Hepatocyte (in vitro differentiated cells): ENCODE measurements around the gene EVA1A. TPM values are rescaled to one million over a fixed set of nuclear protein-coding genes. Genes with fewer than 3 reads are reported as not detected.
"Not testable (repeated sequence)": the region's sequence is repeated elsewhere in the genome, so short reads cannot be mapped to it uniquely, and the experiment has no call there.

Experiments used
- DNase-seq: peaks from one replicate; pipeline ENCODE4 v3.0.0-alpha.2; 2016; ENCODE audit warnings: low spot score
- H2AFZ ChIP-seq: fragments of 200-600 bp; sonication (generic); 2 replicates; pipeline ENCODE4 v1.6.0; 2016; ENCODE audit warnings: antibody characterized with exemption, mild to moderate bottlenecking
- H3K27ac ChIP-seq: fragments of 200-600 bp; sonication (generic); 2 replicates; pipeline ENCODE4 v1.5.1; 2016; ENCODE audit warnings: mild to moderate bottlenecking
- H3K27me3 ChIP-seq: fragments of 200-600 bp; sonication (generic); 2 replicates; pipeline ENCODE4 v1.6.1; 2016
- H3K36me3 ChIP-seq: fragments of 200-600 bp; sonication (generic); replicated peaks from 2 replicates; pipeline ENCODE4 v1.5.1; 2016; ENCODE audit warnings: low read depth; ENCODE audit not compliant: insufficient read depth
- H3K4me1 ChIP-seq: fragments of 200-600 bp; sonication (generic); 2 replicates; pipeline ENCODE4 v1.5.1; 2016; ENCODE audit warnings: mild to moderate bottlenecking, moderate library complexity; ENCODE audit not compliant: insufficient read depth
- H3K4me2 ChIP-seq: fragments of 200-600 bp; sonication (generic); 2 replicates; pipeline ENCODE4 v1.6.0; 2016
- H3K4me3 ChIP-seq: fragments of 200-600 bp; sonication (generic); 2 replicates; pipeline ENCODE4 v1.5.1; 2016; ENCODE audit warnings: mild to moderate bottlenecking
- H3K79me2 ChIP-seq: fragments of 200-600 bp; sonication (generic); 2 replicates; pipeline ENCODE4 v1.6.0; 2017; ENCODE audit warnings: mild to moderate bottlenecking
- H3K9me2 ChIP-seq: fragments of 200-600 bp; sonication (generic); replicated peaks from 2 replicates; pipeline ENCODE4 v1.6.0; 2017; ENCODE audit warnings: mild to moderate bottlenecking; ENCODE audit not compliant: insufficient read depth
- H3K9me3 ChIP-seq: fragments of 200-600 bp; sonication (generic); 2 replicates; pipeline ENCODE4 v1.5.1; 2016; ENCODE audit warnings: low read depth, mild to moderate bottlenecking
- H4K20me1 ChIP-seq: fragments of 200-600 bp; sonication (generic); 2 replicates; pipeline ENCODE4 v1.6.0; 2016; ENCODE audit warnings: mild to moderate bottlenecking; ENCODE audit not compliant: insufficient read depth, poor library complexity, severe bottlenecking
- EZH2 ChIP-seq: fragments of 200-600 bp; sonication (generic); IDR thresholded peaks from 2 replicates; pipeline ENCODE4 v1.6.1; 2016; ENCODE audit warnings: antibody characterized with exemption, mild to moderate bottlenecking, borderline replicate concordance
- EZH2phosphoT487 ChIP-seq: fragments of 200-600 bp; sonication (generic); IDR thresholded peaks from one replicate; pipeline ENCODE4 v1.6.1; 2018; ENCODE audit warnings: antibody characterized with exemption, mild to moderate bottlenecking, low read depth, moderate library complexity; ENCODE audit not compliant: unreplicated experiment, severe bottlenecking
- WGBS: methylation state at CpG from one replicate; pipeline ENCODE4 v1.1.6; 2016; ENCODE audit warnings: low lambda C conversion rate; ENCODE audit errors: missing lambda C conversion rate; 5-methylcytosine and 5-hydroxymethylcytosine counted together
- polyA plus RNA-seq: library from polyadenylated mRNA; unstranded; fragments of >200 nt; fragmentation: Nextera tagmentation; extraction: Ambion mirVana; gene quantifications from 2 replicates; pipeline ENCODE4 v1.2.1, GENCODE V29; 2016
- total RNA-seq: library from RNA; depleted of rRNA; stranded (reverse); fragments of >200 nt; gene quantifications from 2 replicates; pipeline ENCODE4 v1.2.3, GENCODE V29; 2014
- TF ChIP-seq, protein P1 (sequence below): fragments of 200-600 bp; sonication (generic); IDR thresholded peaks from 2 replicates; pipeline ENCODE4 v1.5.1; 2016; ENCODE audit warnings: antibody characterized with exemption, mild to moderate bottlenecking; ENCODE audit not compliant: poor library complexity

Gene EVA1A
- total and polyA plus RNA-seq, 2 experiments from 2014 or later = 15.3 to 30.8 TPM

DNA sequence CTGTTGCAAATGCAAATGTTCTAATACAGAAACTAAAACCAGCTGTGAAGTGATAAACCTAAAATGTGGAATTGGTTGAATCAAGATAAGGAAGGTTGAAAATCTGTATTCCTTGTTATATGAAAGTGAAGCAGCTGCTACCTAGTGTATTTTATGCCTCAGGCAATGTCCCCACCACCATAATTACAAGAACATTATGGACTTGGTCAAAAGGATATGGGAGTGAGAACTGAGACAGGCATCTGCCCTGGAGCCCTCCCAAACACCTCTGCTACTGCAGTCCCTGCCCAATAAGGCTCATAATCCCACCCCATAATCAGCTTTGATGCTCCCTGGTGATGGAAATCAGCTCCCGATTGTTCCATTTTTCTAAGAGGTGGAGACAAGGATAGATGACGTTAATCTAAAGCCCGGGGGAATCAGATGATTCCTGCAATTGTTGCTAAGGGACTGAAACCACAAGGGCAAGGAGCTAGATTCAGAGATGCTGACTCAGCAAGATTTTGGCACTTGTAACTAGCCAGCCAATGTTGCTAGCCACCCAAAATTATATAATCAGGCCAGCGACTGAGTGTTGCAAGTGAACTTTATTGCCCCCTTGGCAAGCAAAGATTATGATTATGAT lies 69.5 kb downstream of the EVA1A start:
- Histone ChIP-seq H3K9me3 (no peaks in the 10 kb centered on the region), H3K27me3 (no peaks in the 10 kb centered on the region), H3K36me3 (no peaks in the 10 kb centered on the region), H3K9me2 (no peaks in the 10 kb centered on the region), H4K20me1 (no peaks in the 10 kb centered on the region), H2AFZ (no peak overlapping the region), H3K4me1 (no peaks in the 10 kb centered on the region), H3K27ac (no peak overlapping the region), H3K79me2 (no peaks in the 10 kb centered on the region), H3K4me2 (no peak overlapping the region), H3K4me3 (no peak overlapping the region)
- 66% methylated on average over 4 of the region's 4 CpGs for WGBS
- DNase-seq = no peak
- no peak for TF ChIP-seq EZH2
- TF ChIP-seq EZH2phosphoT487 = no peak
- TF ChIP-seq, protein P1, sequence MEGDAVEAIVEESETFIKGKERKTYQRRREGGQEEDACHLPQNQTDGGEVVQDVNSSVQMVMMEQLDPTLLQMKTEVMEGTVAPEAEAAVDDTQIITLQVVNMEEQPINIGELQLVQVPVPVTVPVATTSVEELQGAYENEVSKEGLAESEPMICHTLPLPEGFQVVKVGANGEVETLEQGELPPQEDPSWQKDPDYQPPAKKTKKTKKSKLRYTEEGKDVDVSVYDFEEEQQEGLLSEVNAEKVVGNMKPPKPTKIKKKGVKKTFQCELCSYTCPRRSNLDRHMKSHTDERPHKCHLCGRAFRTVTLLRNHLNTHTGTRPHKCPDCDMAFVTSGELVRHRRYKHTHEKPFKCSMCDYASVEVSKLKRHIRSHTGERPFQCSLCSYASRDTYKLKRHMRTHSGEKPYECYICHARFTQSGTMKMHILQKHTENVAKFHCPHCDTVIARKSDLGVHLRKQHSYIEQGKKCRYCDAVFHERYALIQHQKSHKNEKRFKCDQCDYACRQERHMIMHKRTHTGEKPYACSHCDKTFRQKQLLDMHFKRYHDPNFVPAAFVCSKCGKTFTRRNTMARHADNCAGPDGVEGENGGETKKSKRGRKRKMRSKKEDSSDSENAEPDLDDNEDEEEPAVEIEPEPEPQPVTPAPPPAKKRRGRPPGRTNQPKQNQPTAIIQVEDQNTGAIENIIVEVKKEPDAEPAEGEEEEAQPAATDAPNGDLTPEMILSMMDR = no peak

DNA sequence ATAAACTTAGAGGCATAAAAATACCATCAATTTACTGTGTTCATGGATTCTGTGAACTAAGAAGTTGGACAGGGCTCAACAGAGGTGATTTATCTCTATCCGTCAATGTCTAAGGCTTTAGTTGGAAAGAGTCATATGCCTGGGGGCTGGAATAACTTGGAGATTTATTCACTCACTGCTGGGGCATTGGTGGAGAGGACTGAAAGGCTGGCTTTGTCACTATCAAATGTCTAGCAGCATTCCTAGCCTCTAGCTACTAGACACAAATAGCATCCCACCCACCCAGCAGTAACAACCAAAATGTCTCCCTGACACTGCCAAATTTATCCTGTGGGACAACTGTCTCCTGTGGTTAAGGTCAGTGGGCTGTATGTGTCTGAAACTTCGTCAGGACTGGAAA lies 71.0 kb downstream of the EVA1A start:
- no peak overlapping the region for H3K4me2 ChIP-seq
- no peak overlapping the region for H3K27ac ChIP-seq
- no peak overlapping the region for H3K4me3 ChIP-seq
- no peaks in the 10 kb centered on the region for H4K20me1 ChIP-seq
- H2AFZ ChIP-seq = no peak overlapping the region
- no peaks in the 10 kb centered on the region for H3K36me3 ChIP-seq
- H3K4me1 ChIP-seq = no peaks in the 10 kb centered on the region
- 87% methylated on average over 2 of the region's 2 CpGs for WGBS
- no peaks in the 10 kb centered on the region for H3K9me2 ChIP-seq
- TF ChIP-seq EZH2 (no peak), EZH2phosphoT487 (no peak)
- TF ChIP-seq, protein P1 = no peak
- H3K27me3 ChIP-seq = no peaks in the 10 kb centered on the region
- no peak for DNase-seq
- no peaks in the 10 kb centered on the region for H3K79me2 ChIP-seq
- no peaks in the 10 kb centered on the region for H3K9me3 ChIP-seq

DNA sequence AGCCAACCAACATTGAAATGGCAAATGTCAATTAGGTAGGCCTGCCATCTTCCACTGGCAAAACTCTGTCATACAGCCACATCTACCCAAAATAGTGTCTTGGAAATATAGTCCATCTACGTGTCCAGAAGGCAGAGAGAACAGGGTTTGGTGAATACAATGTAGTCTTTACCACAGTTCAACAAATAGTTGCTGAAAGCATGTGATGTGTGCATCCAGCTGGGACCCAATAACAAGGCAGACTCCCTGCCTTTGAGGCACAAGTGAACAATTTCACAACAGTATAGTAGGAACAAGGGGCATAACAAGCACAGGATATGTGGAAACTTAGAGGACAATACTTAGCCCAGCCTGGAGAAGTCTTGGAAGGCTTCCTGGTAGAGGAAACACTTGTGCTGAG lies 72.6 kb downstream of the EVA1A start:
- Histone ChIP-seq H4K20me1 (no peaks in the 10 kb centered on the region), H3K27ac (no peak overlapping the region), H3K4me1 (no peaks in the 10 kb centered on the region), H3K4me3 (no peak overlapping the region), H3K9me3 (no peaks in the 10 kb centered on the region), H3K9me2 (no peaks in the 10 kb centered on the region), H3K4me2 (no peak overlapping the region), H3K79me2 (no peaks in the 10 kb centered on the region), H2AFZ (no peak overlapping the region), H3K27me3 (no peaks in the 10 kb centered on the region), H3K36me3 (no peaks in the 10 kb centered on the region)
- 85% methylated on average over 1 of the region's 1 CpG for WGBS
- DNase-seq = no peak
- TF ChIP-seq, protein P1 = no peak
- TF ChIP-seq EZH2phosphoT487 = no peak
- TF ChIP-seq EZH2 = no peak

DNA sequence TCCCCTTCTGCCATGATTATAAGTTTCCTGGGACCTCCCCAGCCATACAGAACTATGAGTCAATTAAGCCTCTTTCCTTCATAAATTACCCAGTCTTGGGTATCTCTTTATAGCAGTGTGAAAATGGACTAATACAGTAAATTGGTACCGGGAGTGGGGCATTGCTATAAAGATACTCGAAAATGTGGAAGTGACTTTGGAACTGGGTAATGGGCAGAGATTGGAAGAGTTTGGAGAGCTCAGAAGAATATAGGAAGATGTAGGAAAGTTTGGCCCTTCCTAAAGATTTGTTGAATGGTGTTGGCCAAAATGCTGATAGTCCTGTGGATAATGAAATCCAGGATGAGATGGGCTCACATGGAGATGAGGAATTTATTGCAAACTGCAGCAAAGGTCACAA lies 74.0 kb downstream of the EVA1A start:
- not testable (repeated sequence) for H3K4me2 ChIP-seq, H3K4me3 ChIP-seq, H3K79me2 ChIP-seq, DNase-seq, H3K27me3 ChIP-seq, H3K36me3 ChIP-seq, H3K9me2 ChIP-seq, H2AFZ ChIP-seq, H3K4me1 ChIP-seq, H3K9me3 ChIP-seq, H4K20me1 ChIP-seq, H3K27ac ChIP-seq
- 89% methylated on average over 2 of the region's 2 CpGs for WGBS
